Measurements from ENCODE around the gene DNTT. TPM values are rescaled to one million over a fixed set of nuclear protein-coding genes. Genes with fewer than 3 reads are reported as not detected.

The DNTT gene
- total RNA-seq, 1 donor from 2014 or later: not detected

- DNase-seq (ENCODE audit: low spot score): no peak
- intact Hi-C loops (cut with micrococcal nuclease): no loop called here
- no peak overlapping the region for H3K4me3 Mint-ChIP-seq (ENCODE audit: low read depth)
- peaks cover 5% of the 10 kb centered on the region for H3K4me1 Mint-ChIP-seq (ENCODE audit: low read depth)
- H3K27me3 Mint-ChIP-seq (ENCODE audit: low read depth): peaks cover 12% of the 10 kb centered on the region
- H3K9me3 Mint-ChIP-seq: no peaks in the 10 kb centered on the region
- no peaks in the 10 kb centered on the region for H3K36me3 Mint-ChIP-seq (ENCODE audit: low read depth)
- H3K27ac Mint-ChIP-seq: no peak overlapping the region
Observed at GRCh38 chr10:96369890-96370583, 65.8 kb downstream of the DNTT start.

- no peaks in the 10 kb centered on the region for H3K36me3 Mint-ChIP-seq (ENCODE audit: low read depth)
- peak; percentile 29 for DNase-seq (ENCODE audit: low spot score)
- H3K27me3 Mint-ChIP-seq (ENCODE audit: low read depth): peaks cover 12% of the 10 kb centered on the region
- H3K4me3 Mint-ChIP-seq (ENCODE audit: low read depth): no peak overlapping the region
- H3K4me1 Mint-ChIP-seq (ENCODE audit: low read depth): peaks cover 10% of the 10 kb centered on the region
- intact Hi-C loops (cut with micrococcal nuclease): no loop called here
- no peak overlapping the region for H3K27ac Mint-ChIP-seq
- no peaks in the 10 kb centered on the region for H3K9me3 Mint-ChIP-seq
Observed at GRCh38 chr10:96370584-96371157, 66.4 kb downstream of the DNTT start.

GRCh38 chr10:96371356-96371755, 67.1 kb downstream of the DNTT start:
- H3K9me3 Mint-ChIP-seq: no peaks in the 10 kb centered on the region
- H3K4me3 Mint-ChIP-seq (ENCODE audit: low read depth): no peak overlapping the region
- H3K27ac Mint-ChIP-seq: no peak overlapping the region
- intact Hi-C loops (cut with micrococcal nuclease): no loop called here
- no peaks in the 10 kb centered on the region for H3K36me3 Mint-ChIP-seq (ENCODE audit: low read depth)
- peaks cover 9% of the 10 kb centered on the region for H3K27me3 Mint-ChIP-seq (ENCODE audit: low read depth)
- DNase-seq (ENCODE audit: low spot score): no peak
- peaks cover 12% of the 10 kb centered on the region for H3K4me1 Mint-ChIP-seq (ENCODE audit: low read depth)

GRCh38 chr10:96374004-96374403, 69.8 kb downstream of the DNTT start:
- no peak overlapping the region for H3K27ac Mint-ChIP-seq
- peaks cover 11% of the 10 kb centered on the region for H3K27me3 Mint-ChIP-seq (ENCODE audit: low read depth)
- H3K36me3 Mint-ChIP-seq (ENCODE audit: low read depth): no peaks in the 10 kb centered on the region
- no peak for DNase-seq (ENCODE audit: low spot score)
- H3K4me3 Mint-ChIP-seq (ENCODE audit: low read depth): peak overlapping the region; percentile 50
- no peaks in the 10 kb centered on the region for H3K9me3 Mint-ChIP-seq
- intact Hi-C loops (cut with micrococcal nuclease): no loop called here
- peaks cover 12% of the 10 kb centered on the region for H3K4me1 Mint-ChIP-seq (ENCODE audit: low read depth)

- intact Hi-C loops (cut with micrococcal nuclease): no loop called here
- Mint-ChIP-seq H3K27ac (no peak overlapping the region), H3K4me1 (ENCODE audit: low read depth) (peaks cover 12% of the 10 kb centered on the region), H3K27me3 (ENCODE audit: low read depth) (peaks cover 11% of the 10 kb centered on the region), H3K36me3 (ENCODE audit: low read depth) (no peaks in the 10 kb centered on the region), H3K4me3 (ENCODE audit: low read depth) (peak overlapping the region; percentile 69), H3K9me3 (no peaks in the 10 kb centered on the region)
- DNase-seq (ENCODE audit: low spot score): no peak
Observed at GRCh38 chr10:96374639-96374984, 70.4 kb downstream of the DNTT start.

- intact Hi-C loops (cut with micrococcal nuclease): loop anchor here (1.0 kb wide), 1 partner anchor 138 kb away; the partner anchor contains the start of gene TLL2
- peak; percentile 66 for DNase-seq (ENCODE audit: low spot score)
- Mint-ChIP-seq H3K27me3 (ENCODE audit: low read depth) (peaks cover 11% of the 10 kb centered on the region), H3K4me3 (ENCODE audit: low read depth) (peak overlapping the region; percentile 69), H3K36me3 (ENCODE audit: low read depth) (no peaks in the 10 kb centered on the region), H3K27ac (no peak overlapping the region), H3K9me3 (no peaks in the 10 kb centered on the region), H3K4me1 (ENCODE audit: low read depth) (peaks cover 12% of the 10 kb centered on the region)
Observed at GRCh38 chr10:96374985-96375830, 71.0 kb downstream of the DNTT start.

- peaks cover 11% of the 10 kb centered on the region for H3K27me3 Mint-ChIP-seq (ENCODE audit: low read depth)
- H3K36me3 Mint-ChIP-seq (ENCODE audit: low read depth): no peaks in the 10 kb centered on the region
- no peak overlapping the region for H3K4me3 Mint-ChIP-seq (ENCODE audit: low read depth)
- peaks cover 12% of the 10 kb centered on the region for H3K4me1 Mint-ChIP-seq (ENCODE audit: low read depth)
- H3K9me3 Mint-ChIP-seq: no peaks in the 10 kb centered on the region
- intact Hi-C loops (cut with micrococcal nuclease): no loop called here
- H3K27ac Mint-ChIP-seq: no peak overlapping the region
- no peak for DNase-seq (ENCODE audit: low spot score)
Observed at GRCh38 chr10:96376483-96376882, 72.2 kb downstream of the DNTT start.

- Mint-ChIP-seq H3K4me3 (ENCODE audit: low read depth) (no peak overlapping the region), H3K9me3 (no peaks in the 10 kb centered on the region), H3K4me1 (ENCODE audit: low read depth) (peaks cover 12% of the 10 kb centered on the region), H3K36me3 (ENCODE audit: low read depth) (no peaks in the 10 kb centered on the region), H3K27ac (no peak overlapping the region), H3K27me3 (ENCODE audit: low read depth) (peaks cover 11% of the 10 kb centered on the region)
- intact Hi-C loops (cut with micrococcal nuclease): no loop called here
- DNase-seq (ENCODE audit: low spot score): no peak
Observed at GRCh38 chr10:96377816-96378294, 73.6 kb downstream of the DNTT start.

GRCh38 chr10:96378741-96379140, 74.5 kb downstream of the DNTT start:
- intact Hi-C loops (cut with micrococcal nuclease): no loop called here
- peaks cover 5% of the 10 kb centered on the region for H3K27me3 Mint-ChIP-seq (ENCODE audit: low read depth)
- H3K4me3 Mint-ChIP-seq (ENCODE audit: low read depth): no peak overlapping the region
- H3K36me3 Mint-ChIP-seq (ENCODE audit: low read depth): no peaks in the 10 kb centered on the region
- H3K27ac Mint-ChIP-seq: no peak overlapping the region
- no peaks in the 10 kb centered on the region for H3K9me3 Mint-ChIP-seq
- no peak for DNase-seq (ENCODE audit: low spot score)
- peaks cover 12% of the 10 kb centered on the region for H3K4me1 Mint-ChIP-seq (ENCODE audit: low read depth)

- Mint-ChIP-seq H3K36me3 (ENCODE audit: low read depth) (no peaks in the 10 kb centered on the region), H3K27me3 (ENCODE audit: low read depth) (peaks cover 2% of the 10 kb centered on the region), H3K9me3 (no peaks in the 10 kb centered on the region), H3K4me3 (ENCODE audit: low read depth) (no peak overlapping the region), H3K27ac (no peak overlapping the region), H3K4me1 (ENCODE audit: low read depth) (peaks cover 10% of the 10 kb centered on the region)
- no peak for DNase-seq (ENCODE audit: low spot score)
- intact Hi-C loops (cut with micrococcal nuclease): no loop called here
Observed at GRCh38 chr10:96379758-96380157, 75.5 kb downstream of the DNTT start.

GRCh38 chr10:96380821-96381220, 76.6 kb downstream of the DNTT start:
- Mint-ChIP-seq H3K4me3 (ENCODE audit: low read depth) (no peak overlapping the region), H3K27me3 (ENCODE audit: low read depth) (peaks cover 2% of the 10 kb centered on the region), H3K9me3 (no peaks in the 10 kb centered on the region), H3K4me1 (ENCODE audit: low read depth) (peaks cover under 1% of the 10 kb centered on the region), H3K36me3 (ENCODE audit: low read depth) (no peaks in the 10 kb centered on the region), H3K27ac (no peak overlapping the region)
- DNase-seq (ENCODE audit: low spot score): no peak
- intact Hi-C loops (cut with micrococcal nuclease): no loop called here

GRCh38 chr10:96384506-96384905, 80.3 kb downstream of the DNTT start:
- peaks cover 8% of the 10 kb centered on the region for H3K27me3 Mint-ChIP-seq (ENCODE audit: low read depth)
- no peaks in the 10 kb centered on the region for H3K9me3 Mint-ChIP-seq
- no peak overlapping the region for H3K4me3 Mint-ChIP-seq (ENCODE audit: low read depth)
- intact Hi-C loops (cut with micrococcal nuclease): no loop called here
- no peak for DNase-seq (ENCODE audit: low spot score)
- H3K27ac Mint-ChIP-seq: no peak overlapping the region
- no peaks in the 10 kb centered on the region for H3K36me3 Mint-ChIP-seq (ENCODE audit: low read depth)
- H3K4me1 Mint-ChIP-seq (ENCODE audit: low read depth): no peaks in the 10 kb centered on the region

GRCh38 chr10:96387161-96387560, 82.9 kb downstream of the DNTT start:
- DNase-seq (ENCODE audit: low spot score): no peak
- Mint-ChIP-seq H3K36me3 (ENCODE audit: low read depth) (no peaks in the 10 kb centered on the region), H3K4me3 (ENCODE audit: low read depth) (no peak overlapping the region), H3K4me1 (ENCODE audit: low read depth) (no peaks in the 10 kb centered on the region), H3K27me3 (ENCODE audit: low read depth) (peaks cover 10% of the 10 kb centered on the region), H3K9me3 (no peaks in the 10 kb centered on the region), H3K27ac (no peak overlapping the region)
- intact Hi-C loops (cut with micrococcal nuclease): no loop called here
